Measurements from ENCODE around the gene MOB1A. TPM values are rescaled to one million over a fixed set of nuclear protein-coding genes. Genes with fewer than 3 reads are reported as not detected.
A peak's percentile ranks its signal among the peaks of the same experiment; 100 is the strongest.
"Not testable (repeated sequence)": the region's sequence is repeated elsewhere in the genome, so short reads cannot be mapped to it uniquely, and the experiment has no call there.

MOB1A gene
- total and polyA plus RNA-seq, 3 experiments from 2014 or later = 161 to 185 (median 177) TPM

GRCh38 chr2:74221091-74221490, 42.4 kb upstream of the MOB1A start:
- H3K4me1 Mint-ChIP-seq = no peaks in the 10 kb centered on the region
- Histone ChIP-seq H3K27me3 (ENCODE audit: insufficient read depth, low read length, poor library complexity, severe bottlenecking) (no peaks in the 10 kb centered on the region), H3K4me3 (ENCODE audit: low read length) (no peak overlapping the region), H3K9me3 (ENCODE audit: low read length) (no peaks in the 10 kb centered on the region), H3K36me3 (ENCODE audit: insufficient read depth, low read length) (no peaks in the 10 kb centered on the region), H3K27ac (ENCODE audit: low read depth, low read length) (no peak overlapping the region), H3K4me1 (ENCODE audit: insufficient read depth, low read length) (no peaks in the 10 kb centered on the region)
- ChIA-PET POLR2A (no interaction called here), CTCF (interaction anchor here (1.0 kb wide), 1 partner anchor 29 kb away, joined by 4 read pairs; no protein-coding TSS in a partner anchor)
- peak overlapping the region in 2 of 8 donors; percentile 26 to 33 for H3K27ac Mint-ChIP-seq
- no peak overlapping the region for H3K4me3 Mint-ChIP-seq
- H3K36me3 Mint-ChIP-seq = peaks cover 0 to 27% (median 0%) of the 10 kb centered on the region in 3 donors
- H3K27me3 Mint-ChIP-seq = no peaks in the 10 kb centered on the region
- H3K9me3 Mint-ChIP-seq = no peaks in the 10 kb centered on the region
- no peak for DNase-seq

DNA sequence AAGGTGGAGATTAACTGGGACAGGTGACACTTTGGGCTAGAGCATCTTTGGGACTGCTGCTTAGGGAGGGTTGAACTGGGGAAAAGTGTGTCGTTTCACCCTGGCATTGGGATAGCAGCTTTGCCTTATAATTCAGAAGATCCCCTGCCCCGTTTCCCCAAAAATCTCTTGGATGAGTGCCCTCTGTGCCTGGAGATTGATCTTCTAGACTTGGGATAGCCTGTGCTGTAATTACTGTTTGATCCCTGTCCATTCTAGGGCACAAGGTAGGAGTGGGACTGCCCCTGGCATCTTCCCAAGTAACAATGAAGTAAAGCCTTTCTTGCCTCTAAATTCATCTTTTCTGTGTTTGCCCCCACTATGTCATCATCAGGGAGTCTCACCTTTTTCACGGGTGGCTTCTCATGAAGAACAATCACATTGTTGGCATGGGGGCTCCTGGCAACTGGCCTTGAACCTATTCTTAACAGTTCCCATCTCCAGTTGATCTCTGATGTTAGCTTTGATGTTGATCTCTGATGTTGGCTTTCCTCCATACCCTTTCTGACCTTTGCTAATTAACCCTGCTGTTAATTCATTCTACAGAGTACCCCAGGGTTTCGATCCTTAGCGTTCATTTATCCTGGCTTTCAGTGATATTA, 41.3 kb upstream of the MOB1A start:
- Mint-ChIP-seq H3K4me3 (no peak overlapping the region), H3K27ac (no peak overlapping the region), H3K27me3 (no peaks in the 10 kb centered on the region), H3K4me1 (no peaks in the 10 kb centered on the region), H3K9me3 (no peaks in the 10 kb centered on the region), H3K36me3 (peaks cover 0 to 33% (median 2%) of the 10 kb centered on the region in 3 donors)
- H3K27ac ChIP-seq (ENCODE audit: low read depth, low read length) = no peak overlapping the region
- no peak overlapping the region for H3K4me3 ChIP-seq (ENCODE audit: low read length)
- DNase-seq = no peak
- no peaks in the 10 kb centered on the region for H3K36me3 ChIP-seq (ENCODE audit: insufficient read depth, low read length)
- H3K4me1 ChIP-seq (ENCODE audit: insufficient read depth, low read length) = no peaks in the 10 kb centered on the region
- no peaks in the 10 kb centered on the region for H3K27me3 ChIP-seq (ENCODE audit: insufficient read depth, low read length, poor library complexity, severe bottlenecking)
- CTCF ChIA-PET = no interaction called here
- H3K9me3 ChIP-seq (ENCODE audit: low read length) = no peaks in the 10 kb centered on the region
- POLR2A ChIA-PET = no interaction called here

- no peak overlapping the region for H3K4me3 Mint-ChIP-seq
- H3K27me3 ChIP-seq (ENCODE audit: insufficient read depth, low read length, poor library complexity, severe bottlenecking) = no peaks in the 10 kb centered on the region
- no peaks in the 10 kb centered on the region for H3K4me1 ChIP-seq (ENCODE audit: insufficient read depth, low read length)
- H3K27me3 Mint-ChIP-seq = no peaks in the 10 kb centered on the region
- no peaks in the 10 kb centered on the region for H3K4me1 Mint-ChIP-seq
- POLR2A ChIA-PET = interaction anchor here (0.6 kb wide), 1 partner anchor 256 kb away, joined by 3 read pairs; the partner anchor contains the start of gene MRPL53
- no peaks in the 10 kb centered on the region for H3K9me3 Mint-ChIP-seq
- no peak for DNase-seq
- H3K27ac ChIP-seq (ENCODE audit: low read depth, low read length) = no peak overlapping the region
- H3K27ac Mint-ChIP-seq = no peak overlapping the region
- H3K36me3 ChIP-seq (ENCODE audit: insufficient read depth, low read length) = peaks cover 8% of the 10 kb centered on the region
- no peaks in the 10 kb centered on the region for H3K9me3 ChIP-seq (ENCODE audit: low read length)
- CTCF ChIA-PET = interaction anchor here (1.1 to 2.0 kb wide), 3 partner anchors 10 to 33 kb away, joined by 3 to 6 read pairs (median 3); partner anchors contain the start of gene MTHFD2
- H3K4me3 ChIP-seq (ENCODE audit: low read length) = no peak overlapping the region
- H3K36me3 Mint-ChIP-seq = peaks cover 0 to 54% (median 2%) of the 10 kb centered on the region in 3 donors
These were observed 38.0 kb upstream of the MOB1A start for GRCh38 chr2:74216642-74217041.

DNA sequence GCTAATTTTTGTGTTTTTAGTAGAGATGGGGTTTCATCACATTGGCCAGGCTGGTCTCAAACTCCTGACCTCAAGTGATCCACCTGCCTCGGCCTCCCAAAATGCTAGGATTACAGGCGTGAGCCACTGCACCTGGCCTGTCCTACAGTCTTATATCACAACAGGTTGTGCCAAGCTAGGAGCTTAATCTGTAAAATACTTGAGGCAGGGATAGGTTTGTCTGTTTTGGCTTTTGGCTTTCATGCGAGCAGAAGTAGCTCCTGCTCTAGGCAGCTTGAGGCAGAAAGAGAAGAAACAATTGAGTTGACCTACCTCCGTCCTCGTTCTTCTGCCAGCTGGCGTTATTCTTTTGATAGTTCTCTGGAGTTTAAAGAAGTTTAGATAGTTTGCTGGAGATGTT, 37.1 kb upstream of the MOB1A start:
- H3K9me3 ChIP-seq (ENCODE audit: low read length); DNase-seq; H3K27ac Mint-ChIP-seq; H3K9me3 Mint-ChIP-seq; H3K4me3 ChIP-seq (ENCODE audit: low read length); H3K27me3 Mint-ChIP-seq; H3K27ac ChIP-seq (ENCODE audit: low read depth, low read length); H3K4me3 Mint-ChIP-seq; H3K36me3 ChIP-seq (ENCODE audit: insufficient read depth, low read length); POLR2A ChIA-PET; H3K4me1 Mint-ChIP-seq; H3K27me3 ChIP-seq (ENCODE audit: insufficient read depth, low read length, poor library complexity, severe bottlenecking); H3K4me1 ChIP-seq (ENCODE audit: insufficient read depth, low read length): not testable (repeated sequence)
- H3K36me3 Mint-ChIP-seq = peaks cover 0 to 56% (median 4%) of the 10 kb centered on the region in 3 donors
- CTCF ChIA-PET = interaction anchor here (1.1 to 2.0 kb wide), 2 partner anchors 17 to 34 kb away, joined by 3 to 6 read pairs; partner anchors contain the start of gene MTHFD2

- H3K27me3 Mint-ChIP-seq = no peaks in the 10 kb centered on the region
- DNase-seq = no peak
- H3K36me3 ChIP-seq (ENCODE audit: insufficient read depth, low read length) = peaks cover 15% of the 10 kb centered on the region
- no peaks in the 10 kb centered on the region for H3K27me3 ChIP-seq (ENCODE audit: insufficient read depth, low read length, poor library complexity, severe bottlenecking)
- H3K4me3 Mint-ChIP-seq = no peak overlapping the region
- H3K4me1 ChIP-seq (ENCODE audit: insufficient read depth, low read length) = no peaks in the 10 kb centered on the region
- H3K4me3 ChIP-seq (ENCODE audit: low read length) = no peak overlapping the region
- peaks cover 0 to 10% (median 8%) of the 10 kb centered on the region in 3 donors for H3K4me1 Mint-ChIP-seq
- H3K36me3 Mint-ChIP-seq = peaks cover 0 to 68% (median 10%) of the 10 kb centered on the region in 3 donors
- CTCF ChIA-PET = no interaction called here
- no peaks in the 10 kb centered on the region for H3K9me3 Mint-ChIP-seq
- no peak overlapping the region for H3K27ac Mint-ChIP-seq
- POLR2A ChIA-PET = interaction anchor here (0.7 kb wide), 1 partner anchor 14 kb away, joined by 9 read pairs; no protein-coding TSS in a partner anchor
- no peak overlapping the region for H3K27ac ChIP-seq (ENCODE audit: low read depth, low read length)
- H3K9me3 ChIP-seq (ENCODE audit: low read length) = no peaks in the 10 kb centered on the region
These were observed 34.2 kb upstream of the MOB1A start for GRCh38 chr2:74212702-74213410.

- H3K27me3 Mint-ChIP-seq = no peaks in the 10 kb centered on the region
- CTCF ChIA-PET = interaction anchor here (0.9 to 3.0 kb wide), 5 partner anchors 10 to 381 kb away, joined by 3 to 13 read pairs (median 3); partner anchors contain the start of gene MOB1A
- no peaks in the 10 kb centered on the region for H3K27me3 ChIP-seq (ENCODE audit: insufficient read depth, low read length, poor library complexity, severe bottlenecking)
These were observed 27.6 kb upstream of the MOB1A start for GRCh38 chr2:74206180-74206688.

DNA sequence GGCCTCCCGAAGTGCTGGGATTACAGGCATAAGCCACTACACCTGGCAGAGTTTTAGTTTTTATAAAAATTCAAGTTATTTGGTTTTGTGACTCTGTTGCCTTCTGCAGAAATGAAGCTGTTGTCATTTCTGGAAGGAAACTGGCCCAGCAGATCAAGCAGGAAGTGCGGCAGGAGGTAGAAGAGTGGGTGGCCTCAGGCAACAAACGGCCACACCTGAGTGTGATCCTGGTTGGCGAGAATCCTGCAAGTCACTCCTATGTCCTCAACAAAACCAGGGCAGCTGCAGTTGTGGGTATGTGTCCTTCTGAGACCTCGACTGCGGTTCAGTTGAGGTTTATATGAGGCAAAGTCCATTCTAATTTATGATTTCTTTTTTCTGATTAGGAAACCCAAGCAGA, 26.9 kb upstream of the MOB1A start:
- Mint-ChIP-seq H3K27ac (peak overlapping the region; percentile 92 to 98 (median 97)), H3K4me1 (peaks cover 27 to 66% (median 54%) of the 10 kb centered on the region in 3 donors), H3K9me3 (no peaks in the 10 kb centered on the region), H3K27me3 (no peaks in the 10 kb centered on the region), H3K4me3 (peak overlapping the region; percentile 66 to 81 (median 76)), H3K36me3 (peaks cover 0 to 23% (median 7%) of the 10 kb centered on the region in 3 donors)
- H3K36me3 ChIP-seq (ENCODE audit: insufficient read depth, low read length) = peaks cover 7% of the 10 kb centered on the region
- peak in 3 of 5 donors; percentile 4 to 16 (median 10) for DNase-seq
- no peaks in the 10 kb centered on the region for H3K27me3 ChIP-seq (ENCODE audit: insufficient read depth, low read length, poor library complexity, severe bottlenecking)
- H3K9me3 ChIP-seq (ENCODE audit: low read length) = no peaks in the 10 kb centered on the region
- peak overlapping the region; percentile 6 for H3K4me3 ChIP-seq (ENCODE audit: low read length)
- peaks cover 29% of the 10 kb centered on the region for H3K4me1 ChIP-seq (ENCODE audit: insufficient read depth, low read length)
- H3K27ac ChIP-seq (ENCODE audit: low read depth, low read length) = peak overlapping the region; percentile 68
- CTCF ChIA-PET = interaction anchor here (0.9 to 3.0 kb wide), 5 partner anchors 22 to 382 kb away, joined by 3 to 13 read pairs (median 3); partner anchors contain the start of gene MOB1A
- POLR2A ChIA-PET = interaction anchor here (0.6 to 2.7 kb wide), 2 partner anchors 12 to 27 kb away, joined by 3 to 11 read pairs; partner anchors contain the start of gene MOB1A

More at GRCh38 chr2:74206180-74206688, 27.6 kb upstream of the MOB1A start:
- POLR2A ChIA-PET = interaction anchor here (0.6 to 2.7 kb wide), 2 partner anchors 12 to 28 kb away, joined by 3 to 11 read pairs; partner anchors contain the start of gene MOB1A
- Histone ChIP-seq H3K36me3 (ENCODE audit: insufficient read depth, low read length) (peaks cover 7% of the 10 kb centered on the region), H3K27ac (ENCODE audit: low read depth, low read length) (peak overlapping the region; percentile 68), H3K4me1 (ENCODE audit: insufficient read depth, low read length) (peaks cover 24% of the 10 kb centered on the region), H3K9me3 (ENCODE audit: low read length) (no peaks in the 10 kb centered on the region), H3K4me3 (ENCODE audit: low read length) (peak overlapping the region; percentile 6)
- Mint-ChIP-seq H3K27ac (peak overlapping the region; percentile 92 to 98 (median 97)), H3K36me3 (peaks cover 0 to 26% (median 7%) of the 10 kb centered on the region in 3 donors), H3K4me1 (peaks cover 27 to 62% (median 48%) of the 10 kb centered on the region in 3 donors), H3K4me3 (peak overlapping the region; percentile 66 to 81 (median 76)), H3K9me3 (no peaks in the 10 kb centered on the region)
- peak in 3 of 5 donors; percentile 19 to 58 (median 42) for DNase-seq

Measured in CD8-positive, alpha-beta memory T cell (primary cell).